Measurements from ENCODE around the gene CLEC16A.
A peak's percentile ranks its signal among the peaks of the same experiment; 100 is the strongest.

CLEC16A gene

DNA sequence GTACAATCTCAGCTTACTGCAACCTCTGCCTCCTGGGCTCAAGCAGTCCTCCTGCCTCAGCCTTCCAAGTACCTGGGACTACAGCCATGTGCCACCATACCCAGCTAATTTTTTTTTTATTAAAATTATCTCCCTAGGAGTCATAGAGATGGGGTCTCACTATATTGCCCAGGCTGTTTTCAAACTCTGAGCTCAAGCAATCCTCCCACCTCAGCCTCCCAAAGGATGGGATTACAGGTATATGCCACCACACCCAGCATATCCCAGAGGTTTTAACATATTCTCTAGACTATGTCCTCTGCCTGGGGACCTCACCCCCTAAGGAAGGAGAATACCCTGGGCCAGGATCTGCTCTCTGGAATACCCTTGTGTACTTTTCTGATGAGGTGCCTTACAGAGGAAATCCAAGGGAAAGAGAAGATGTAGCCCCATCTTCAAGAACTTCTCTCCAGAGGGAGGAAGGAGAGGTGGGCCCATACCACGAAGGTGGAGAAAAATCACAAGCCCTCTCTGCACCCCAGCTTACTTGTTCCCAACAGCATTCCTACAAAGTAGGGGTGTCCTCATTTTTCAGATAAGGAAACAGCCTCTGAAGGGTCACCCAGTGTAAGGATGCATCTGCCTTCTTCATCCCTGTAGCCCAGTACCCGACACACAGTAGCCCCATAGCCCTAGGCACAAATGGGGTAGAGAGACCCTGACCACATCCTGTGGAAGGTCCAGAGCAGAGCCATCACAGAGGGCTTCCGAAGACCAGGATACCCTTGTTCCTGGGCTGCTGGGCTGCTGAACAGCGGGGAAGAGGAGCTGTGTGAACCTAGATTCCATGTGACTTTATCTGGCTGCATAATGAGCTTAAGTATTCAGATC, 160.0 kb downstream of the CLEC16A start:
- no peak for DNase-seq

DNA sequence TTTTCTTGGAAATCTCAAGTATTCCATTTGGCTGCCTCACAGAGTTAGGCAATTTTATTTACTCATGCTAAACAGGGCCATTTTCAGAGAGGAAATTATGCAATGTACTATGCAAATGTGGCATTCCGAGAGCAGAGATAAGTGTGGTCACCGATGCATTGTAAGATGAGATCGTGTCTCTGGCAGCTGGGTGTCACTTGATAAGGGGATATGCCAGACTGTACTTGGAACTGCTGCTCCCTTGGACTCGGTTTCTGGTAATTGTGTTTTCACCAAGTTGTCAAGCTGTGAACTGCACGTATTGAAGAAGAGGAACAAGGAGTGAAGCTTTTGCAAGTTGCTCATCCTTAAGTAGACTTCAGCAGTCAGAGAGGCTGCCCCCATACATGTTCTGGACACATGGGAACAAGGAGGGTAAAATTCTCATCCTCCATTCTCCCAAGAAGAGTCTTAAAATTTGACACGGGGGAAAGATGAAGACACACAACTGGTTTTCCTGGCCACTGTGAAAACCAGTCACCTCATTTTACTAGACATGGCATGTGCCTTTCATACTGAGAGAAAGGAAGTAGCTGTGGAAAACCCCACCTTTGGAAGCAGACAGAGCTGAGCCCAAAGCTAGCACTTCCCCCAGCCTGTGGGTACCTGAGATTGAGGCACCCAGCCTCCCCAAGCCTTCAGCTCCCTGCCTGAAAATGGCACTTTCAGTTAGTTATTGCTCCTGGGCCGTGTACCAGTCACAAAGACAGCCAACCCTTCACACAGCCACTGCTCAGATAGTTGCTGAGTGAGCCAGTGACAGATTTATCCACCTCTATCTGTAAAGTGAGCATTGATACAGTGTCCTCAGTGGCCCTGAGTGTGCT, 160.9 kb downstream of the CLEC16A start:
- no peak for DNase-seq

DNA sequence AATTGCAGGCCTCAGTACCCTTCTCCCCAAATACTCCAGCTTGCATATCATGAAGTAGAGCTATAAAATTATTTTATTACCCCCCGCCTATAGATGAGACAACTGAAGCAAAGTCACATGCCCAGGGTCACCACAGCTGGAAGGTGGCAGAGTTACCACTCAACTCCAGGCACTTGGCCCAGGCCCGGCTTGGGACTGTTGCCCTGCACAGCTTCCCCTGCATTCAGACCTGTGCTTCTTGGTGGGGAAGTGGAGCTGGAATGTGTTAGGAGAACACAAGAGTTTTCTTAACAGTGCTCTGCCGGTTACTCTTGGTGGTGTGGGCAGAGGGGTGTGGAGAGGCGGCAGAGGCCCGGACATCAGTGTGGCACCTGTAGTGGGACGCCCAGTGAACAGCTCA, 162.4 kb downstream of the CLEC16A start:
- DNase-seq: no peak

DNA sequence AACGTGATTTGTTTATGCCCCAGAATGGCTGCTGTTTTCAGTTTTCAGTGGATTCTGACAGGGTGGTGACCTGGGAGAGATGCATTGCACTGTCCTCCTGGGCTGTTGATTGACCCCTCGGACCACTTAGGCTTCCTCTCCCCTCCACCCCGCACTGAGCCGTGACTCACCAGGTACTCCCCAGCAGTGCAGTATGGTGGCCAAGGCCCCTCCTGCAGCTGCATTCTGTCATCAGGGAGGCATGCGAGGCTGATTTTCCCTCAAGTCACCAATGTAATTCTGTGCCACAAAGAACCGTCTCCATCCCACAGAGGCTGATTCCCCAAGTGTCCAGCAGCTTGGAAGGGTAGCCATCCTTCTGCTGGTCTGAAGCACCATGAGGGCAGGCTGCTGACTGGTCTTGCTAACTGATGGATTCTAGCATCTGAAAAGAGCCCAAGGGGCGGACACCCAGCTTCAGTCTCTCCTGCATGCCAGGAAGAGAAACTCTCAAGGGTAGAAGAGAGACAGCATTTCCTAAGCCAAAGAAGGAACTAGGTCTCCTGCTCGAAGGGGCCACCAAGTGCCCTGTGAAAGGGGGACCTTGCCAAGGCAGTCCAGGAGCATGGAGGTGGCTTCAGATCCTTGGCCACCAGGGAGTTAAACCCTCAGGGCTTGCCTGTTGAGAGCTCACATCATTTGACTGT, 163.6 kb downstream of the CLEC16A start:
- DNase-seq: no peak

DNA sequence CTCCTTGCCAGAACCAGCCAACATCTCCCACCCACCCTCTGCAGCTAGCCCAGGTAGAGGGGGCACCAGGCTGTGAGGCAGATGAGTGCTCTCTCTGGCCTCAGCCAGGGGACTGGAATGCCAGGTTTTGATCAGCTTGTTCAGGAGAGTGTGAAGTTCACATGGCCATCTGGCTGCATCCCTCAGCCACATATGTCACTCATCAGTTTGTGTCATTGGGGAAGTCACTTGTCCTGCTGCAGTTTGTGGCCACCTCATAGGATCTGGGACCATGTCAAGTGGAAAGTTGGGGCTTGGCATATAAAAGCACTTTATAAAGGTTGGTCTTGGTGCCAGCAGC, 164.1 kb downstream of the CLEC16A start:
- DNase-seq: no peak

DNA sequence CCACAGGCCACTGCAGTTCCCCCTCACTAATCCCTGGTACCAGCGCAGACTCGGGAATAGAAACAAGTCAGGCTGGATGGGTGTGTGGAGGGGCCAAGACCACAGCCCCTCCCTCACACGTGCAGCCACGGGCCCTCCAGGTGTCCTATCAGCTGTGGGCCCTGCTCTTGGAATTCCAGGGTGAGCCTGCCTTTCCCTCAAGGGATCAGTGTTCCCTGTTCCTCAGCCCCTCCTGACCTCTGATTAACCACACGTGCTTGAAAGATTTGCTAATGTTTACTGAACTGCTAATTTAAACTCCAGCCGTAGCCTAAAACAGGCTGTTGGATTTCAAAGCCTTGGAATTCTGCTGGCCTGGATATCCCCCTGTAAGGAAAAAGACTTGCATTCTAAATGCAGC, 165.2 kb downstream of the CLEC16A start:
- no peak for DNase-seq

DNA sequence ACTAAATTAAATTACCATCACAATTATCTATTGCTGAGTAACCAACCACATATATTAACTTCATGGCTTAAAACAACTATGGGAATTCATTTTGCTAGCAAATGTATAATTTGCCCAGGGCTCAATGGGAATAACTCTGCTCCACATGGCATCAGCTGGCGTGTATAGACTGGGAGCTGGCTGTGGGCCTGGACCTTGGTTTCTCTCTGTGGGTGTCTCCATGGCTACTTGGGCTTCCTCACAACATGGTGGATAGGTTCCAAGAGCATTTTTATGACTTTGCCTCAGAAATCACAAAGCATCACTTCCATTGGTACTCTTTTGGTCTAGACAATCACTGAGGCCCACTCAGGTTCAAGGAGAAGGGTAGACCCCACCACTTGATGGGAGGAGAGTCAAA, 166.8 kb downstream of the CLEC16A start:
- no peak for DNase-seq

DNA sequence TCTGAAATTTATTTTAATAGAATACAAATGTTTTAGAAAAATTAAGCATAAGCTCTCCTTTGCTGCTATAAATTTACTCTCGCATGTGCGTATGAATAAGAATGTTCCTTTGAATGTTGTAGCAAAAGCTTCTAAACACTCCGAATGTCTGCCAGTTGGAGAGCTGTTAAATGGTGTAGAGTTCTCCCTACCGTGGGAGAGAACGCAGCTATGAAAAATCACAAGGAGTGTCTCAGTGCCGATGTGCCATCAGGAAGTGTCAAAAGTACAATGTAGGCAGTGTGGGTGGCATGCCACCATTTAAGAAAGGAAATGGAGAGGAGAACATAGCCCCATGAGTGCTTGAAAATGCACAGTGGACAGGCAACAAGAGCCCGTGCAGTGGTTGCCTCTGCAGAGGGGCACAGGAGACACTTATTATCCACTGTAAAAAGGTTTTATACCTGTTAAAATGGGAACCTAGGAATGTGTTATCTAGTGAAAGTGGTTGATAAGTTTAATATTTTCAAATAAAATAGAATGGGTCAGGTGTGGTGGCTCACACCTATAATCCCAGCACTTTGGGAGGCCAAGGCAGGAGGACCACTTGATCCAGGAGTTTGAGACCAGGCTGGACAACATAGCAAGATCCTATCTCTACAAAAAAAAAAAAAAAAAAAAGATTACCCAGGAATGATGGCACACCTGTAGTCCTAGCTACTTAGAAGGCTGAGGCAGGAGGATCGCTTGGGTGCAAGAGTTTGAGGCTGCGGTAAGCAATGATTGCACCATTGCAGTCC, 167.7 kb downstream of the CLEC16A start:
- DNase-seq: no peak

DNA sequence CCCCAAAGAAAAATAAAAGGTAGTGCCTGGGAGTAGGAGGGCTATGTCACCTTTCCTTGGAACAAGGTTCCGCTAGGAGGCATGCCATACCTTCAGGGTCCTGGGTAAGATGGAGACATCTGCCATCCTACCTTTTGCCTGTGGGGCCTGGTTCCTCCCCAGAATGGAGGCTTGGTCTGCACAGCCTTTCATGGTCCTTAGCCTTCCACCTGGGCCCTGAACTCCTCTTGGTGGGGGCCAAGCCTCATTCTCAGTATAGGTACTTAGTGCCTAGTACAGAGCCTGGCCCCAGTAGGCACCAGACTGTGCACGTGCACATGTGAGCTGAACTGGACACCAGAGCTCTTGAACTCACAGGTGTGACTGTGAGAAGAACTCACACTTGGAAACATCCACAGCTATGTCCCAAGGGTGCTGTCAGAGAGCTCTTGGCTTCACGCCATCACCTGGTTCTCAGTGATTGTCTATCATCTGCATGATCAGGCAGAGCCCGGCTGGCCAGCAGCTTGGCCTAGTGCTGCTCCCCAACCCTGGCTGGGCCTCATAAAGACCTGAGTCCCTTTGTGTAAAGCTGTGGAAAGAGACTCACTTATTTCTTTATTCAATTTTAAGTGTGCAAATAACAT, 168.5 kb downstream of the CLEC16A start:
- DNase-seq: peak; percentile 51

DNA sequence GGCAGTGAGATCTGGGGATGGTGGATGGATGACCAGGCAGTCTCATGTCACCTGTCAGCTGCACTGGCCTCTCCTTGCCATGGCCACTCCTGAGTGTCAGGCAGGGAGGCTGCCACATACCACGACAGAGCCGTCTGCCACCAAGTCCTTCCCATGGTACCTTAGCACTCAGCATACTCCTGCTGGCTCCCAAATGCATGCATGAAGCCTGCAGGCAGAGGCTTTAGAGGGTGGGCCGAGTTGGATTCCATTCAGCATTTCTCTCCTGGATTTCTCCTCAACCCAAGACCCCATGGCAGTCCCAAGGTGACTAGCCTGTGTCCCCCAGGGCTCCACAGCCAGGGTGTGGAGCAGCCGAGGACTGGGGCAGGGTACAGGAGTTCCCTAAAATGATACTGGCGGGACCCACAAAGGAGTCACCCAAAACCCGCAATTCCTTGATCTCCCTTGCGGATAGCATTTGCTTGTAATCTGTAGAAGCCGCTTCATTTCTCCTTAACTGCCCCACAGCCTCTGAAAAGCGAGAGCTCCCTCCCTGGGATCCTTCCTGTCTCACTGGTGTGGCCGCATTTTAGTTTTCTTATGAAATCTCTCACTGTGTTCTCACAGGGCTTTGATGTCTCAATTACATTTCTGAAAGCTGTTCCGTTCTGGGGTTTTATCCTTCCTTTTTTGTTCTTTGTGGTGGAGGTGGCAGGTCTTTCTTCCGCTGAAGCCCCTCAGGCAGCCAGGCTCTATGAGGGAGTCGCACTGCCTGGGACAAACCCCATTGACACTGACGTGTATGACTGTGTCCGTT, 170.2 kb downstream of the CLEC16A start:
- DNase-seq: no peak

DNA sequence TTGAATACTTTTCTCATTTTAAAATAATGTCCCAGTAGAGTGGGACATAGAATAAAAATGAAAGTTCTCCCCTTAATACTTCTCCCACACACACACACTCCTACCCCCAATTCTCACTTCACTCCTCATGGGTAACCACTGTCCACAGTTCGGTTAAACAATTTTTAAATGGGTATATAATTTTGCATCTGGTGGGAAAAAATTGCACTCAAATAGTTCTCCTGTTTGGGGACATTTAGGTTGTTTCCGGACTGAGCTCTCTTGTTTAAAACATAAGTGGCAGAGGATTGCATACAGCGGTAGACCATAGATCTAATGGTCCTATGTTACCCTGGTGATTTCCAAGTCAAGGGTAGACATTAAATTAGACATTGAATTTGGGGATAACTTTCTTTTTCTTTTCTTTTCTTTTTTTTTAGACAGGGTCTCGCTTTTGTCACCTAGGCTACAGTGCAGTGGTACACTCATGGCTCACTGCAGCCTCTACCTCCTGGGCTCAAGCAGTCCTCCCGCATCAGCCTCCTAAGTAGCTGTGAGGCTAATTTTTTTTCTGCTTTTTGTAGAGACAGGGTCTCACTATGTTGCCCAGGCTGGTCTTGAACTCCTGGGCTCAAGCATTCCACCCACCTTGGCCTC, 173.3 kb downstream of the CLEC16A start:
- no peak for DNase-seq

DNA sequence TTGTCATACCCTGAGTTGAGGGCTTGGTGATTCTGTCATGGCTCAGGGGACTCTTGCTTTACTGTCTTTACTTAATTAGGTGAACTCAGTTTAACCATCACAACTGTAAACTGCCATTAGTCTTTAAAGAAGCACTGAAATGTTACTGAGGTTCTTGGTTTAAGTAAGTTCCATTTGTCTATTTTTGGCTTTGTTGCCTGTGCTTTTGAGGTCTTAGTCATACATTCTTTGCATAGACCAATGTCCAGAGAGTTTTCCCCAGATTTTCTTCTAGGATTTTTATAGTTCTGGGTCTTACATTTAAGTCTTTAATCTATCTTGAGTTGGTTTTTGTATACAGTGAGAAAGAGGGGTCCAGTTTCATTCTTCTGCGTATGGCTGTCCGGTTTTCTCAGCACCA, 174.1 kb downstream of the CLEC16A start:
- no peak for DNase-seq

DNA sequence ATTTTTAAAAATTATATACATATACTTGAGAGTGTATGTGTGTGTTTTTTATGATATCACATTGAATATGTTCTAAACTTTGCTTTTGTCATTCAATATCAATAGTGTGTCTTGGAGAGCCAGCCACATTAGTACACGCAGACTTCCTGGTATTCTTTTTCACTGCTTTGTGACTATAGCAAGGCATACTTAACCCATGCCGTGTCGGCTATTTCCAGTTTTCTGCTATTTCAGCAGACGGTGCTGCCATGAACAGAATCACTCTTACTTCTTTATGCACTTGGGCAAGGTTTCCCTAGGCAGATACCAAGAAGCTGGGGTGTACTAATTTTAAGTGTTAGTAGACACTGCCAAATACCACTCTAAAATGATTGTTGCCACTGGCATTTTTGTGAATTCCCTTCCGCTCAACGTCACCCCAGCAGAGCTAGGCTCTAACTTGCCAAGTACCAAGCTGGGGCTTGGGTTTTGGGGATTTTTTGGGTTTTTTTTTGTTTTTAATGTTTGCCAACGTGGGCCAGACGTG, 176.8 kb downstream of the CLEC16A start:
- DNase-seq: no peak

DNA sequence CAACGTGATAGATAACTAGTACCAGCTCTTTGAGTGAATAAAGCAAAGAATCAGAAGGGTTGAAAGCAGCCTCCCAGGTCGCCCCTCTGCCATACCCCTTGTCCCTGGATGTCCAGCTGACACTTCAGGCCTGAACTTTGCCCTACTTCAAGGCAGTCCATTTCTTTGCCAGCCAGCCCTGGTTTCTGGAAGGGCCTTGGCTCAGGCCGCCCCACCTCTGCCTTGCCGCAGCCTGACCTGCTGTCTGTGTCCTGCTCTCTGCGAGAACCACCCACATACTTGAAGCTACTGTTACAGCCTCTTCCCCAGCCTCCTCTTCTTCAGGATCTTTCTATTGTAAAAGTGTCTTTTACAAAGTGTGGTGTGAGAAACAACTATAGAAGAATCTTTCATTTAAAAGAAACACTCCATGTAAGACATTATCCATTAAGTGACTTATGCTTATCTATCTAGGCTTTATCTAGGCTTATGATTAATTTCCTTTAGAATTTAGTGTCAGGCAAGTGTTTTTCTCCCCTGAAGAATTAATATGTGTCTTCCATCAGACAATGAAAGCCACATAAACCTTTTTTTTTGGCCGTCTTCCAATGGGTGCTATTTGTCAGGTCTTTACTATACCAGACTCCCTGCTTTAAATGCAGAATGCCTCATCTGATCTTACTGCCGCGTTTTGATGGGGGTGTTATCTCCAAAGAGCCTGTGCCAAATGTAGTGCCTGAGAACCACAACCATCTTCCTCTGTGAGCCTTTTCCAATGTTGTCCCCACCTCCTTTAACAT, 177.7 kb downstream of the CLEC16A start:
- no peak for DNase-seq

DNA sequence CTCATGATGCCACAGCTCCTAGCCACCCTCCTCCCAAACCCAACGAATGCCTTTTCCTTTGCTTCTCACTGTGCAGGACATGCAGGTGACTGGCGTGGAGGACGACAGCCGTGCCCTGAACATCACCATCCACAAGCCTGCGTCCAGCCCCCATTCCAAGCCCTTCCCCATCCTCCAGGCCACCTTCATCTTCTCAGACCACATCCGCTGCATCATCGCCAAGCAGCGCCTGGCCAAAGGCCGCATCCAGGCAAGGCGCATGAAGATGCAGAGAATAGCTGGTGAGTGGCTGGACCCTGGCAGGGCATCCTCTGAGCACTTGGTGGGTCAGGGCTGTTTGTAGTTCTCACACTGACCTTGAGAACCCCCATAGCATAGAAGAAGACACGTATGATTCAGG, 179.3 kb downstream of the CLEC16A start:
- no peak for DNase-seq

DNA sequence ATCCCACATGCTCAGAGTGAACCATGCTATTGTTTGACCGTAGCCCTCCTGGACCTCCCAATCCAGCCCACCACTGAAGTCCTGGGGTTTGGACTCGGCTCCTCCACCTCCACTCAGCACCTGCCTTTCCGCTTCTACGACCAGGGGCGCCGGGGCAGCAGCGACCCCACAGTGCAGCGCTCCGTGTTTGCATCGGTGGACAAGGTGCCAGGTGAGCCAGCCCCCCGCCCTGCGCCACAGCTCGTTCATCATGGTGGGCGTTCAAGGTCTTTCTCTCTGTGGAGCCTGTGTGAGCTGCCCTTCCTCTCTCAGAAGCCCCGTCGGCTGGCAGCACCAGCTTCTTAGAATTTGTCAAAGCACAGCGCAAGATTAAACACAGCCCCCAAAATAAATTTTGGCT, 181.6 kb downstream of the CLEC16A start:
- DNase-seq: no peak

DNA sequence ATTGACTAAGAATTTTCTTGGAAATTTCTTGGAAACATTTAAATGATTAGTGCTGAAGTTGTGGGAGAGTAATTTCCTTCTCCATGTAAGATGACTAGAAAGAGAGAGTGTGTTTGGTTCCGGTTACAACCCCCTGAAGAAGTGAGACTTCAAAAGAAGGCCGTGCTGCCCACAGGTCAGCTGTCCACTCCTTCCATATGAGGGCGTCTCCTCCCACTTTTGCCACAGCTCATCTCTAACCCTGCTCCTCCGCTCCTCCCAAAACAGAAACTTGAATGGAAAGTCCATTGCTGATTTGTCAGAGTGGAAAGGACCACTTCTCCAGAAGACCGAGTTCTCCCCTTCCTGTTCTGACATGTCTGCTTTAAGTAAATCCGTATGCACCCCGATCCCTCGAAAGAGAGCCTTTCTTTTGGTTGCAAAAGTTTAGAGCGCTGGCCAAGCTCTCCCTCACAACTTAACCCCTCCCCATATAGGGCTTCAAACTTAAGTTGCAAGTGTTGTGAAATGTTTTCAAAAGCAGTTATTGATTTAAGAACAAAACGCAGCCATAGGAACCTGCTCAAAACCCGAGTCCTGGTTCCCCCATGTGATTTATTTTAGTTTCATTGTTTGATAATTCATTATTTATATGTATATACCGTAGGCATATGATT, 182.2 kb downstream of the CLEC16A start:
- DNase-seq: no peak

DNA sequence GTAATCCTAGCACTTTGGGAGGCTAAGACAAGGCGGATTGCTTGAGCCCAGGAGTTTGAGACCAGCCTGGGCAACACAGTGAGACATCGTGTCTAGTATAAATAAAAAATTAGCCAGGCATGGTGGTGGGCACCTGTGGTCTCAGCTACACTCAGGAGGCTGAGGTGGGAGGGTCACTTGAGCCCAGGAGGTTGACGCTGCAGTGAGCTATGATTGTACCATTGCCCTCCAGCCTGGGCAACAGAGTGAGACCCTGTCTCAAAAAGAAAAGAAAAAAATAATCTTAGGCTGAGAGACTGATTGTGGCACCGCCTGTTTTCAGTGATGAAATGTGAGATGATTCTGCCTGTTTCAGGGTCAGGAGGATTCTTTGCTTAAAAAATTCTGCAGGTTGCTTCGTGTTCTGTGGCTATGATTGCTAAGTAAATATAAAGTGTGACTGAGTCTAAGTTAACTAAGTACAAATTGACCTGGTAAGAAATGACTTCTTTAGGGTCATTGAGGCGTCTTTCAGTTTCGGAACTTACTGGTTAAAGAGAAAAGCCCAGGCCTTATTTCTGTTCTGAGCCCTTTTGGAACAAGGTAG, 183.3 kb downstream of the CLEC16A start:
- DNase-seq: no peak
